ENCODE data around the gene RPS21.

DNA sequence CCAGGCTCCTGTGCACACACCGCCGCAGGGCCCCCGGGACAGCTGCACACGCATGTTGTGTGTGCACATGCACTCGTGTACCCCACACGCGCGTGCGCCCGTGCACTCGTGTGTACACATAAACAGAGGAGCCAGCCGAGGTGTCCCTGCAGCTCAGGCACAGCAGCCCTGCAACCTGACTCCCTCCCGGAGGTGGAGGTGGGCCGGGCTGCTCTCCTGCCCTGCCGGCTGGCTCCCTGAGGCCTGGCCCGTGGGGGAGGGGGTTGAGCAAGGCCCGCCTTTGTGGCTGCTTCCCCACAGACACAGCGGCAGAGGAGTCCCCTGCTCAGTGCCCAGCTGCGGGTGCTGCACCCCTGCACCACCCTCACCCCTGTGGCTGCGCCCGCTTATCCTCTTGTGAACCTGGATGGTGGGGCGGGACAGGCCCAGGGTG, 39.8 kb downstream of the RPS21 start:
- no peak for TF ChIP-seq EZH2 (IDR thresholded peaks at IDR 0.05; ENCODE audit: insufficient read depth, poor library complexity, severe bottlenecking)
- TF ChIP-seq EZH2phosphoT487 (IDR thresholded peaks at IDR 0.05; ENCODE audit: insufficient read depth, low read depth), result no peak

Data from GM23248 (cell line).